Measurements from ENCODE around the gene HIPK1. TPM values are rescaled to one million over a fixed set of nuclear protein-coding genes. Genes with fewer than 3 reads are reported as not detected.

Gene HIPK1
- total RNA-seq, 4 donors from 2014 or later, result 54.4 to 67.6 (median 60.0) TPM

DNA sequence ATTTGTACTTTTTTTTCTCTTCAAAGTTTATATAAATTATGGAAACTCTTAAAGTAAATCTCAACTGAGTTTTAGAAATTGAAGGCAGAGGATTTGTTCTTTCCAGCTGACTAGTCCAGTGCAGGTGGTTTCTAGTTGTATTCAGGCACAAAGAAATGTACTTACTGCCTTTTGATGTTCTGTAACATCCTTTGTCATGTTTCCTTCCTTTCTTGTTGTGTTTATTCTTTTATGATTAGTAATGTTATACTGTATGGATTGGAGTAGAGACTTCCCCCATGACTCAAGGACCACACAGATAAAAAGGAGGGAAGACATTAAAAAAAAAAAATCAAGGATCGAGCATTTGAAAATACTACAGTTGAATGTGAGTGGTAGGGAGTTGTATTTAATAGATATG lies 8.0 kb downstream of the HIPK1 start:
- no peaks in the 10 kb centered on the region for H3K27me3 ChIP-seq
- DNase-seq (no peak), ATAC-seq (no peak)
- no peaks in the 10 kb centered on the region for H3K9me3 ChIP-seq
- H3K27ac ChIP-seq, result no peak overlapping the region
- H3K4me3 ChIP-seq, result no peak overlapping the region
- TF ChIP-seq, protein P1, sequence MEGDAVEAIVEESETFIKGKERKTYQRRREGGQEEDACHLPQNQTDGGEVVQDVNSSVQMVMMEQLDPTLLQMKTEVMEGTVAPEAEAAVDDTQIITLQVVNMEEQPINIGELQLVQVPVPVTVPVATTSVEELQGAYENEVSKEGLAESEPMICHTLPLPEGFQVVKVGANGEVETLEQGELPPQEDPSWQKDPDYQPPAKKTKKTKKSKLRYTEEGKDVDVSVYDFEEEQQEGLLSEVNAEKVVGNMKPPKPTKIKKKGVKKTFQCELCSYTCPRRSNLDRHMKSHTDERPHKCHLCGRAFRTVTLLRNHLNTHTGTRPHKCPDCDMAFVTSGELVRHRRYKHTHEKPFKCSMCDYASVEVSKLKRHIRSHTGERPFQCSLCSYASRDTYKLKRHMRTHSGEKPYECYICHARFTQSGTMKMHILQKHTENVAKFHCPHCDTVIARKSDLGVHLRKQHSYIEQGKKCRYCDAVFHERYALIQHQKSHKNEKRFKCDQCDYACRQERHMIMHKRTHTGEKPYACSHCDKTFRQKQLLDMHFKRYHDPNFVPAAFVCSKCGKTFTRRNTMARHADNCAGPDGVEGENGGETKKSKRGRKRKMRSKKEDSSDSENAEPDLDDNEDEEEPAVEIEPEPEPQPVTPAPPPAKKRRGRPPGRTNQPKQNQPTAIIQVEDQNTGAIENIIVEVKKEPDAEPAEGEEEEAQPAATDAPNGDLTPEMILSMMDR (IDR thresholded peaks at IDR 0.05 in 4 of 5, conservative IDR thresholded peaks at IDR 0.05 in 1 of 5), result no peak
- no peak for TF ChIP-seq POLR2A (IDR thresholded peaks at IDR 0.05)
- H3K4me1 ChIP-seq, result peaks cover 73 to 76% of the 10 kb centered on the region in 2 donors
- in situ Hi-C loops (cut with MboI; ENCODE audit: low sequenced_read_pairs in 4 of 4), result loop anchor here in 1 of 4 donors (10.0 kb wide), 1 partner anchor 122 kb away; the partner anchor contains the start of gene RSBN1
- peaks cover 0 to 15% of the 10 kb centered on the region in 2 donors for H3K36me3 ChIP-seq
- intact Hi-C loops (cut with DNase I; ENCODE audit: low total_unique reads), result no loop called here

DNA sequence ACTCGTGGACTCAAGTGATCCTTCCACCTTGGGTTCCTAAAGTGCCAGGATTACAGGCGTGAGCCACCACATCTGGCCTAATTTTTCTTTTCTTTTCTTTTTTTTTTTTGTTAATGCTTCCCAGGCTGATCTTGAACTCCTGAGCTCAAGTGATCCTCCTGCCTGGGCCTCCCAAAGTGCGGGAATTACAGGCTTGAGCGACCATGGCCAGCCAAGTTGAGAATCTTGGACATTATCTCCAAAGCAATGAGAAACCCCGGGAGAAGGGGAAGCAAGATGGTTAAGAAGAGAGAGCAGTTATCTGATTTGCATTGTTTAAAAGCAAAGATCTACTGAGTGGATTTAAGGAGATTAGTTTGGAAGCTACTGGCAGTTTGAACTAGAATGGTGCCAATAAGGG lies 9.1 kb downstream of the HIPK1 start:
- H3K27me3 ChIP-seq, result no peaks in the 10 kb centered on the region
- H3K4me3 ChIP-seq, result no peak overlapping the region
- DNase-seq (no peak), ATAC-seq (no peak)
- no peak for TF ChIP-seq POLR2A (IDR thresholded peaks at IDR 0.05)
- TF ChIP-seq, protein P1 (IDR thresholded peaks at IDR 0.05 in 4 of 5, conservative IDR thresholded peaks at IDR 0.05 in 1 of 5), result no peak
- no peak overlapping the region for H3K27ac ChIP-seq
- no peaks in the 10 kb centered on the region for H3K9me3 ChIP-seq
- intact Hi-C loops (cut with DNase I; ENCODE audit: low total_unique reads), result no loop called here
- H3K4me1 ChIP-seq, result peaks cover 62 to 65% of the 10 kb centered on the region in 2 donors
- in situ Hi-C loops (cut with MboI; ENCODE audit: low sequenced_read_pairs in 4 of 4), result loop anchor here in 1 of 4 donors (10.0 kb wide), 1 partner anchor 123 kb away; the partner anchor contains the start of gene RSBN1
- peaks cover 0 to 24% of the 10 kb centered on the region in 2 donors for H3K36me3 ChIP-seq

DNA sequence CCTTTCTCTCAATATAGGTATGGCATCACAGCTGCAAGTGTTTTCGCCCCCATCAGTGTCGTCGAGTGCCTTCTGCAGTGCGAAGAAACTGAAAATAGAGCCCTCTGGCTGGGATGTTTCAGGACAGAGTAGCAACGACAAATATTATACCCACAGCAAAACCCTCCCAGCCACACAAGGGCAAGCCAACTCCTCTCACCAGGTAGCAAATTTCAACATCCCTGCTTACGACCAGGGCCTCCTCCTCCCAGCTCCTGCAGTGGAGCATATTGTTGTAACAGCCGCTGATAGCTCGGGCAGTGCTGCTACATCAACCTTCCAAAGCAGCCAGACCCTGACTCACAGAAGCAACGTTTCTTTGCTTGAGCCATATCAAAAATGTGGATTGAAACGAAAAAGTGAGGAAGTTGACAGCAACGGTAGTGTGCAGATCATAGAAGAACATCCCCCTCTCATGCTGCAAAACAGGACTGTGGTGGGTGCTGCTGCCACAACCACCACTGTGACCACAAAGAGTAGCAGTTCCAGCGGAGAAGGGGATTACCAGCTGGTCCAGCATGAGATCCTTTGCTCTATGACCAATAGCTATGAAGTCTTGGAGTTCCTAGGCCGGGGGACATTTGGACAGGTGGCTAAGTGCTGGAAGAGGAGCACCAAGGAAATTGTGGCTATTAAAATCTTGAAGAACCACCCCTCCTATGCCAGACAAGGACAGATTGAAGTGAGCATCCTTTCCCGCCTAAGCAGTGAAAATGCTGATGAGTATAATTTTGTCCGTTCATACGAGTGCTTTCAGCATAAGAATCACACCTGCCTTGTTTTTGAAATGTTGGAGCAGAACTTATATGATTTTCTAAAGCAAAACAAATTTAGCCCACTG lies 11.5 kb downstream of the HIPK1 start:
- Histone ChIP-seq H3K27ac (peak overlapping the region; percentile 42 to 69 (median 53)), H3K4me1 (peaks cover 44 to 50% of the 10 kb centered on the region in 2 donors), H3K4me3 (no peak overlapping the region), H3K27me3 (no peaks in the 10 kb centered on the region), H3K9me3 (no peaks in the 10 kb centered on the region), H3K36me3 (peaks cover 0 to 24% of the 10 kb centered on the region in 2 donors)
- in situ Hi-C loops (cut with MboI; ENCODE audit: low sequenced_read_pairs in 4 of 4) (no loop called here), intact Hi-C loops (cut with DNase I; ENCODE audit: low total_unique reads) (no loop called here)
- peak; percentile 3 to 38 for DNase-seq
- no peak for TF ChIP-seq POLR2A (IDR thresholded peaks at IDR 0.05)
- TF ChIP-seq, protein P1 (IDR thresholded peaks at IDR 0.05 in 4 of 5, conservative IDR thresholded peaks at IDR 0.05 in 1 of 5), result no peak
- ATAC-seq, result peak; percentile 68 to 82

DNA sequence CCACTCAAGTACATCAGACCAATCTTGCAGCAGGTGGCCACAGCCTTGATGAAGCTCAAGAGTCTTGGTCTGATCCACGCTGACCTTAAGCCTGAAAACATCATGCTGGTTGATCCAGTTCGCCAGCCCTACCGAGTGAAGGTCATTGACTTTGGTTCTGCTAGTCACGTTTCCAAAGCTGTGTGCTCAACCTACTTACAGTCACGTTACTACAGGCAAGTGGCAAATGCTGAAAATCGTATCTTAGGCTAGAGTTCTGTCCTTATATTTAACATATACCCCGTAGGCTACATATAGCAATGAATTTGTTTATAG lies 12.1 kb downstream of the HIPK1 start:
- Histone ChIP-seq H3K9me3 (no peaks in the 10 kb centered on the region), H3K4me3 (no peak overlapping the region), H3K27me3 (no peaks in the 10 kb centered on the region), H3K36me3 (peaks cover 0 to 24% of the 10 kb centered on the region in 2 donors), H3K4me1 (peaks cover 38 to 46% of the 10 kb centered on the region in 2 donors), H3K27ac (peak overlapping the region; percentile 42 to 69 (median 53))
- ATAC-seq (peak in 1 of 2 donors; percentile 40), DNase-seq (no peak)
- no peak for TF ChIP-seq POLR2A (IDR thresholded peaks at IDR 0.05)
- TF ChIP-seq, protein P1 (IDR thresholded peaks at IDR 0.05 in 4 of 5, conservative IDR thresholded peaks at IDR 0.05 in 1 of 5), result no peak
- in situ Hi-C loops (cut with MboI; ENCODE audit: low sequenced_read_pairs in 4 of 4), result no loop called here
- intact Hi-C loops (cut with DNase I; ENCODE audit: low total_unique reads), result no loop called here
